Measurements from ENCODE around the gene COBLL1. TPM values are rescaled to one million over a fixed set of nuclear protein-coding genes. Genes with fewer than 3 reads are reported as not detected.

Gene COBLL1
- total RNA-seq, 1 donor from 2014 or later: 1.0 TPM

DNA sequence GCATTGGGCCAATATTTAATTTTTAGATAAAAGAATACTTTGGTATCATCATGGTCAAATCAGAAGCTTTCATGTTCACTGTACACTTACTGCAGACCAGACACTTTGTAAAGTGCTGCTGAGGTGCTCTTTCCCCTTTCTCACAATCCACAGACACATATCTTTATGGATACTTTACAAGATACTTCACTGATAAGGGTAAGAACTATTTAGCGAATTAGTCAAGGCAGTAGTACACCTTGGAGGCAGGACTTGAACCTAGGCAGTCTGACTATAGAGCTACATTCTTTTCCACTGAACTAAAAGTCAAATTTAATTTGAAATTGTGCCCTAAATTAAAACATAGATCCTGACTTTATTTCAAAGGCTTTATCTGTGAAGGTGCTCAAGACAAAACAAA is 60.2 kb downstream of the COBLL1 start:
- H4K20me1 ChIP-seq (ENCODE audit: low read depth): peaks cover 8% of the 10 kb centered on the region
- no peaks in the 10 kb centered on the region for H3K36me3 Mint-ChIP-seq
- no peaks in the 10 kb centered on the region for H3K9me3 Mint-ChIP-seq
- H3K4me3 Mint-ChIP-seq: no peak overlapping the region
- H3K27me3 ChIP-seq: no peaks in the 10 kb centered on the region
- peaks cover 9% of the 10 kb centered on the region for H3K4me1 Mint-ChIP-seq
- H3K27me3 Mint-ChIP-seq (ENCODE audit: insufficient read depth, low read depth): peaks cover 2% of the 10 kb centered on the region
- no peak overlapping the region for H3K9ac ChIP-seq
- H3K36me3 ChIP-seq: no peaks in the 10 kb centered on the region
- TF ChIP-seq, protein P1, sequence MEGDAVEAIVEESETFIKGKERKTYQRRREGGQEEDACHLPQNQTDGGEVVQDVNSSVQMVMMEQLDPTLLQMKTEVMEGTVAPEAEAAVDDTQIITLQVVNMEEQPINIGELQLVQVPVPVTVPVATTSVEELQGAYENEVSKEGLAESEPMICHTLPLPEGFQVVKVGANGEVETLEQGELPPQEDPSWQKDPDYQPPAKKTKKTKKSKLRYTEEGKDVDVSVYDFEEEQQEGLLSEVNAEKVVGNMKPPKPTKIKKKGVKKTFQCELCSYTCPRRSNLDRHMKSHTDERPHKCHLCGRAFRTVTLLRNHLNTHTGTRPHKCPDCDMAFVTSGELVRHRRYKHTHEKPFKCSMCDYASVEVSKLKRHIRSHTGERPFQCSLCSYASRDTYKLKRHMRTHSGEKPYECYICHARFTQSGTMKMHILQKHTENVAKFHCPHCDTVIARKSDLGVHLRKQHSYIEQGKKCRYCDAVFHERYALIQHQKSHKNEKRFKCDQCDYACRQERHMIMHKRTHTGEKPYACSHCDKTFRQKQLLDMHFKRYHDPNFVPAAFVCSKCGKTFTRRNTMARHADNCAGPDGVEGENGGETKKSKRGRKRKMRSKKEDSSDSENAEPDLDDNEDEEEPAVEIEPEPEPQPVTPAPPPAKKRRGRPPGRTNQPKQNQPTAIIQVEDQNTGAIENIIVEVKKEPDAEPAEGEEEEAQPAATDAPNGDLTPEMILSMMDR (IDR thresholded peaks at IDR 0.05): no peak
- TF ChIP-seq EZH2phosphoT487 (IDR thresholded peaks at IDR 0.05) (no peak), EZH2 (IDR thresholded peaks at IDR 0.05) (no peak)
- no peaks in the 10 kb centered on the region for H3F3A ChIP-seq (ENCODE audit: low read depth)
- no peak overlapping the region for H2AFZ ChIP-seq (replicated peaks)
- H3K4me1 ChIP-seq: peaks cover 10% of the 10 kb centered on the region
- no peak overlapping the region for H3K4me3 ChIP-seq
- no peak overlapping the region for H3K27ac Mint-ChIP-seq
- no peaks in the 10 kb centered on the region for H3K9me3 ChIP-seq (ENCODE audit: low read depth)
- H3K27ac ChIP-seq: no peak overlapping the region
- H3K4me2 ChIP-seq: no peak overlapping the region
- H3K79me2 ChIP-seq (ENCODE audit: low read depth): no peaks in the 10 kb centered on the region
- DNase-seq (ENCODE audit: low spot score): no peak

DNA sequence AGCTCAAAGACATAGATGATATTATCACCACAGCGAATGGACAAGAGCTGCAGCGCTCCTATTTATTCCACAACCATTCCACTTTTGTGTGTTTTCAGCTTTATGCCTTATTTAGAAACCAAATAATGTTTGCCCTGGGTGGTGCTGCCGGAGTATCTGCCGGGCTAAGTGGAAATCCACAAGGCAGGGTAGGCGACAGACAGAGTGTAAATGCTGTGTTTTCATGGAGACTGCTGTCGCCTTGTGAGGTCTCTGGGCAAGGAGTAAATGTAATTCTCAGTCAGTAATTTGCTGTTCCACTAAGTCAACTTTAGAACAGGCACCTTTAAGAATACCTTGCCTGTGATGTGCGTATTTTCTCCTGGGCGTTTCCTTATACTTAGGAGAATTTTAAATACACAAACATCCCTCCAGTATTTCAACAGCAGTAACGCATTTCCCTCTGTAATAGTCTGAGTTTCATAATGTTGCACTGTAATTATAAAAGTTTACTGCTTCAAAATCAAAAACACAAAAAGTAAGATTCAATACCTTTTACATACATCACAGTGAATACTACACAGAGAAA is 60.9 kb downstream of the COBLL1 start:
- Histone ChIP-seq H3K79me2 (ENCODE audit: low read depth) (no peaks in the 10 kb centered on the region), H3K27ac (no peak overlapping the region), H3K36me3 (no peaks in the 10 kb centered on the region), H3K27me3 (no peaks in the 10 kb centered on the region), H3K4me2 (no peak overlapping the region), H2AFZ (replicated peaks) (no peak overlapping the region), H3F3A (ENCODE audit: low read depth) (no peaks in the 10 kb centered on the region), H3K4me3 (no peak overlapping the region), H3K4me1 (peaks cover 10% of the 10 kb centered on the region), H3K9me3 (ENCODE audit: low read depth) (no peaks in the 10 kb centered on the region), H4K20me1 (ENCODE audit: low read depth) (peaks cover 8% of the 10 kb centered on the region), H3K9ac (no peak overlapping the region)
- Mint-ChIP-seq H3K27ac (no peak overlapping the region), H3K27me3 (ENCODE audit: insufficient read depth, low read depth) (peaks cover 2% of the 10 kb centered on the region), H3K9me3 (no peaks in the 10 kb centered on the region), H3K36me3 (no peaks in the 10 kb centered on the region), H3K4me3 (no peak overlapping the region), H3K4me1 (peaks cover 9% of the 10 kb centered on the region)
- DNase-seq (ENCODE audit: low spot score): no peak
- TF ChIP-seq, protein P1 (IDR thresholded peaks at IDR 0.05): no peak
- TF ChIP-seq EZH2phosphoT487 (IDR thresholded peaks at IDR 0.05) (no peak), EZH2 (IDR thresholded peaks at IDR 0.05) (no peak)

DNA sequence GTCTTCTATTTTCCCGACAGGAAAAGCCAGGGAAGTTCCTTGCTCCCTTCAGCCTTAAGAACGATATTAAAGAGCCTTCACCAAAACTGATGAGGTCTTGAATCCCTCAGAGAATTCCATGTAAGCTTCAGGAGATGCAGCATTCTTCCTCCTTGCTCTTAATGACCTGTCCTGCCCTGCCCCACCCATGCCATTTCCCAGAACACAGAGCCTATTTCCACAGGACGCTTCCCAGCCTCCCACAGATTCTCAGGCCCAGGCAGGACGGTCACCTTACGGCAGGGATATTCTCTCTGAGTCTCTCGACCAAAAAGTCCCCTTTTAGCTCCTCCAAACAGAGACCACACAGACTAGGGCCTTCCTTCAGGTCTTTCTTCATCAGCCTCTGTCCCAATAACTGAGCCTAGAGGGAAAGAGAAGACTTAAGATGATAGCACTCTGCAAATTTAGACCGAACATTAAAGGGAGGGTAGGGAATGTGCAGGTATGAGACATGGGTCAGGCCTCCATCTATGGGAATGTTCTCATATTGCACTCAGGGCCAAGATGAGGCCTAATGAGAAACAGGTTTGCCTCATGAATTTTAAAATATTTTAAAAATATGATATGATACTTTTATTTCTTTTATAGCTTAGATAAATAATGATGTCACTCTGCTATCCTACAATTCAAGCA is 62.1 kb downstream of the COBLL1 start:
- TF ChIP-seq EZH2phosphoT487 (IDR thresholded peaks at IDR 0.05) (no peak), EZH2 (IDR thresholded peaks at IDR 0.05) (no peak)
- TF ChIP-seq, protein P1 (IDR thresholded peaks at IDR 0.05): no peak
- Mint-ChIP-seq H3K4me3 (no peak overlapping the region), H3K36me3 (no peaks in the 10 kb centered on the region), H3K4me1 (peaks cover 8% of the 10 kb centered on the region), H3K27me3 (ENCODE audit: insufficient read depth, low read depth) (peaks cover 2% of the 10 kb centered on the region), H3K9me3 (no peaks in the 10 kb centered on the region), H3K27ac (no peak overlapping the region)
- Histone ChIP-seq H3K4me3 (no peak overlapping the region), H3K79me2 (ENCODE audit: low read depth) (no peaks in the 10 kb centered on the region), H3K9ac (no peak overlapping the region), H3K27me3 (no peaks in the 10 kb centered on the region), H3K36me3 (no peaks in the 10 kb centered on the region), H4K20me1 (ENCODE audit: low read depth) (peaks cover under 1% of the 10 kb centered on the region), H2AFZ (replicated peaks) (no peak overlapping the region), H3F3A (ENCODE audit: low read depth) (no peaks in the 10 kb centered on the region), H3K4me1 (peaks cover 3% of the 10 kb centered on the region), H3K9me3 (ENCODE audit: low read depth) (no peaks in the 10 kb centered on the region), H3K4me2 (no peak overlapping the region), H3K27ac (no peak overlapping the region)
- no peak for DNase-seq (ENCODE audit: low spot score)

All from neural progenitor cell (in vitro differentiated cells).